ENCODE measurements around the gene TMEM132C. TPM values are rescaled to one million over a fixed set of nuclear protein-coding genes. Genes with fewer than 3 reads are reported as not detected.

TMEM132C gene
- total RNA-seq, 2 donors from 2014 or later: 0.26 to 0.33 TPM

- Mint-ChIP-seq H3K27ac (no peak overlapping the region), H3K4me3 (no peak overlapping the region), H3K9me3 (peaks cover 9% of the 10 kb centered on the region), H3K4me1 (peaks cover 4% of the 10 kb centered on the region), H3K27me3 (ENCODE audit: insufficient read depth) (peaks cover 4% of the 10 kb centered on the region), H3K36me3 (ENCODE audit: low read depth) (peaks cover 5% of the 10 kb centered on the region)
- H3K27ac ChIP-seq (ENCODE audit: low read depth, low read length): no peak overlapping the region
- 40 to 75% methylated on average over 1 to 5 of the region's 5 CpGs for WGBS, 2 experiments (ENCODE audit: insufficient coverage in 1 of 2, insufficient read length in 1 of 2)
- H3K27me3 ChIP-seq (ENCODE audit: control insufficient read depth, insufficient read depth, low read length, poor library complexity, severe bottlenecking): no peaks in the 10 kb centered on the region
- H3K36me3 ChIP-seq (ENCODE audit: control insufficient read depth, insufficient read depth, low read length): no peaks in the 10 kb centered on the region
- DNase-seq: no peak
- no peak overlapping the region for H3K9ac ChIP-seq (ENCODE audit: extremely low read depth, low read length, poor library complexity, severe bottlenecking)
- H3K4me1 ChIP-seq (ENCODE audit: control insufficient read depth, insufficient read depth, low read length): no peaks in the 10 kb centered on the region
- H3K4me3 ChIP-seq (ENCODE audit: low read length): no peak overlapping the region
- no peaks in the 10 kb centered on the region for H3K9me3 ChIP-seq (ENCODE audit: control insufficient read depth, low read length)
- TF ChIP-seq CTCF (conservative IDR thresholded peaks at IDR 0.05): no peak
Observed at GRCh38 chr12:128734371-128734770, 467.4 kb downstream of the TMEM132C start.

GRCh38 chr12:128737292-128737966 is 470.5 kb downstream of the TMEM132C start:
- WGBS, 2 experiments (ENCODE audit: insufficient coverage in 1 of 2, insufficient read length in 1 of 2): 90 to 96% methylated on average over 2 to 3 of the region's 3 CpGs
- Mint-ChIP-seq H3K4me1 (no peaks in the 10 kb centered on the region), H3K4me3 (no peak overlapping the region), H3K27me3 (ENCODE audit: insufficient read depth) (peaks cover 3% of the 10 kb centered on the region), H3K36me3 (ENCODE audit: low read depth) (peaks cover 5% of the 10 kb centered on the region), H3K27ac (no peak overlapping the region), H3K9me3 (peaks cover 16% of the 10 kb centered on the region)
- Histone ChIP-seq H3K9ac (ENCODE audit: extremely low read depth, low read length, poor library complexity, severe bottlenecking) (no peak overlapping the region), H3K4me1 (ENCODE audit: control insufficient read depth, insufficient read depth, low read length) (no peaks in the 10 kb centered on the region), H3K4me3 (ENCODE audit: low read length) (no peak overlapping the region), H3K9me3 (ENCODE audit: control insufficient read depth, low read length) (no peaks in the 10 kb centered on the region), H3K36me3 (ENCODE audit: control insufficient read depth, insufficient read depth, low read length) (no peaks in the 10 kb centered on the region), H3K27me3 (ENCODE audit: control insufficient read depth, insufficient read depth, low read length, poor library complexity, severe bottlenecking) (no peaks in the 10 kb centered on the region), H3K27ac (ENCODE audit: low read depth, low read length) (no peak overlapping the region)
- DNase-seq: no peak
- no peak for TF ChIP-seq CTCF (conservative IDR thresholded peaks at IDR 0.05)

- Mint-ChIP-seq H3K27ac (no peak overlapping the region), H3K4me3 (no peak overlapping the region), H3K4me1 (no peaks in the 10 kb centered on the region), H3K36me3 (ENCODE audit: low read depth) (peaks cover 5% of the 10 kb centered on the region), H3K27me3 (ENCODE audit: insufficient read depth) (peaks cover 3% of the 10 kb centered on the region), H3K9me3 (peaks cover 11% of the 10 kb centered on the region)
- Histone ChIP-seq H3K9me3 (ENCODE audit: control insufficient read depth, low read length) (no peaks in the 10 kb centered on the region), H3K9ac (ENCODE audit: extremely low read depth, low read length, poor library complexity, severe bottlenecking) (no peak overlapping the region), H3K27ac (ENCODE audit: low read depth, low read length) (no peak overlapping the region), H3K27me3 (ENCODE audit: control insufficient read depth, insufficient read depth, low read length, poor library complexity, severe bottlenecking) (no peaks in the 10 kb centered on the region), H3K36me3 (ENCODE audit: control insufficient read depth, insufficient read depth, low read length) (no peaks in the 10 kb centered on the region), H3K4me1 (ENCODE audit: control insufficient read depth, insufficient read depth, low read length) (no peaks in the 10 kb centered on the region), H3K4me3 (ENCODE audit: low read length) (no peak overlapping the region)
- no peak for DNase-seq
- TF ChIP-seq CTCF (conservative IDR thresholded peaks at IDR 0.05): no peak
- 87 to 96% methylated on average over 3 to 7 of the region's 7 CpGs for WGBS, 2 experiments (ENCODE audit: insufficient coverage in 1 of 2, insufficient read length in 1 of 2)
Observed at GRCh38 chr12:128743916-128744315, 476.9 kb downstream of the TMEM132C start.
